NCI-H524 treated with DMSO at 0.1 percent for 48 hours (cell line): ENCODE measurements around the gene ZXDC.

Experiments used
- DNase-seq: peaks from one replicate; lab custom pipeline; 2025; lab: John Stamatoyannopoulos, UW

The ZXDC gene

DNA sequence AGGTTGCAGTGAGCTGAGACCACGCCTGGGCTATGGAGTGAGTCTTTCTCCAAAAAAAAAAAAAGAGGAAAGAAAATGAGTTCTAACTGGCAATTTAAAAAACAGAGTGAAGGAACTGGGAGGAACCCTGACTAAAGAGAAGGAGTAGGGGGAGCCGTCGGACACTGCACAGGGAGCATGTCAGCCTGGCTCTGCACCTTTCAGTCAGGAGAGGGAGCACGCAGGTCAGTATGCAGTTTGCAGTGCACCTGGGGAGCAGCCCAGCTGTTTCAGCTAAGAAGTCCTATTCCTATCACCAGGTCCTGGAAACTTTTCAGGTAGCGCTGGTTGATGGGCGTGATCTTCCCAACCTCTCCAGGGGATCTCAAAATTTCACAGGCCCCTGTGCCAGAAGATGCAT, 14.9 kb upstream of the ZXDC start:
- DNase-seq, result no peak

DNA sequence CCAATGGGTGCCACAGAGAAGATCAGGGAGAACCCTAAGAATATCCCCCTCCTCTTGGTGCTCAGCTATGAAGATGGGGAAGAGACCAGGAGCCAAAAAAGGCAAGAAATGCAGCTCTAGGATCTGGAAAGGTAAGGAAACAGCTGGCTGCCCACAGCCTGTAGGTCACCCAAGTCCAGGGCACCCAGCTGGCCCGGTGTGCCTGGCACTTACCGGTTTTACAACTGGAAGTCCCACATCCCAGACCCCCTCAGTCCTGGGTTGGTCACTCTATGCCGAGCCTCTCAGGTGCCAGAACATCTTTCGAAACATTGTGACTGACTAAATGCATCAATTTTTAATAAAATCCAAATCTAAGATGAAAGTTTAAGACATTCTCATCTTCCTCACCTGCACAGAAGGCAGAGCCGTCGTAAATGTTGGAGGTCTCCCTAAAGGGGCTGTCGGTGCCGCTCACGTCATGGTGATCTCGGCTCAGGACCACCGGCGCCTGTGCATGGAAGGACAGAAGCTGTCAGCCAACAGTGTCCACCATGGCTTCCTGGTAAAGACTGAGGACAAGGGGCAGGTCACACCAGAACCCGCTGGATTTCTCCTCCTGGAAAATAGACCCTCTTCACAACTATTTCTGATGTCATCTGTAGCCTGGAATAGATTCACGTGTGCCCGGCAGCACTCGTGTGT, 13.3 kb upstream of the ZXDC start:
- DNase-seq, result no peak

DNA sequence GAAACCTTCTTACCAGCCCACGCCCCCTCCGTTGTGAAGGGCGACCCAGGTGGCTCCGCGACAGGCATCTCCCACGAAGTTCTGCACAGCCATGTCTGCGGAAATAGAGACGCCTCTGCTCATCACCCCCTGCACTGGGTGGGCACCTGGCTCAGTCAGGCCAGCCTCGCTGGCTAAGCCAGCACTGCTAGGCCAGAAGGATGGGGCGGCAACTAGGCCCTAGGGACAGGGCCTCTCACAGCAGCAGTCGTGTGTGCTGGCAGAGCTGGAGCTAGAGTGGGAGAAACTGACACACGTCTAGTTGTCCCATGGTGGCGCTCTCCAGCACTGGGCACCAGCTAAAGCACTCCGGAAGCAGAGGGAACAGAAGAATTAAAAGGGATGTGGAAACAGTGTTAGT, 12.5 kb upstream of the ZXDC start:
- DNase-seq, result no peak

DNA sequence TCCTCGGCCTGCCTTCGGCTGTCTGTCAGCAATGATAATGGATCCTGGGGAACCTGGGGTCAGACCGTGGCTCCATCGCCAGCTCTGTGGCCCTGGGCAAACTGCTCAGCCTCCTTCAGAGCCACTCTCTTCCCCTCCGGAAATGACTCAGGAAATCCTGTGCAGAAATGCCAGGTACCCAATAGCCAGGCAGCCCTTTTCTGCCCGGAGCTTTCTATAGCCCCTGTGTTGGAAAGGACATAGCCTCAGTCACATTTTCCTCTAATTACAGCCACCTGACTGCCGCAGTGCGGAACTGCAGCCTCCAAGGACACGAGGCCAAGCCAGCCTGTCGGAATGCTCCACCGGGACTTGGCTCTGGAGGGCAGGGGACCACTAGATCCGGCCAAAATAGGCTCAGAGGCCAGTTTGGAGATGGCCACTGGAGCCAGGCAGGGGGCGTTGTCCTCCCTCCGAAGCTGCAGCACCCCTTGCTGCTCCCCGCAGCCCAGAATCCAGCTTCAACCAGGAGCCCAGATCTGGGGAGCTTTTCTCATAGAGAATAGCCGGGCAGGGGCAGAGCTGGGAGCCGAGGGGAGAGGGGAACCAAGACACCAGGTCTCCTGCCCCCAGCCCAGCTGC, 11.6 kb upstream of the ZXDC start:
- DNase-seq, result no peak

DNA sequence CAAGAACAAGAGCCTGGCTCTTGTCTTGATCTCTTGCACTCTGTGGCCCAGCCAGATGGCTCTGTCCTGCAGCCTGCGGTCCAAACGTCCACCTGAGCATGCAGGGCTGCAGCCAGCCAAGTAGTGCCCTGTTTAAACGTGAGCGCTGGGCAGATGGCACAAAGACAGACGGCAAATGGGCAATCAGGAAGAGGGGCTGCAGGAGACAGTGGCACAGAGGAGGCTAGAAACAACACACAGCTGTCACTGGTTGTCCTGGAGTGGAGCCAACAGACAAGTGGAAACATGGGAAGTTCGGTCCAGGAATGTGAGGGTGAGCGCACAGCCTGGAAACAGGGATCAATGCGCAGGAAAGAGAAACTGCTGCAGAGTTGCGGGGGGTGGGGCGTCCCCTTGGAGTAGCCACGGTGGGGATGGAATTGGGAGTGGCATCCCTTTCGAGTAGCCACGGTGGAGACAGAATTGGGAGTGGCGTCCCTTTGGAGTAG, 10.7 kb upstream of the ZXDC start:
- DNase-seq, result peak; percentile 76

DNA sequence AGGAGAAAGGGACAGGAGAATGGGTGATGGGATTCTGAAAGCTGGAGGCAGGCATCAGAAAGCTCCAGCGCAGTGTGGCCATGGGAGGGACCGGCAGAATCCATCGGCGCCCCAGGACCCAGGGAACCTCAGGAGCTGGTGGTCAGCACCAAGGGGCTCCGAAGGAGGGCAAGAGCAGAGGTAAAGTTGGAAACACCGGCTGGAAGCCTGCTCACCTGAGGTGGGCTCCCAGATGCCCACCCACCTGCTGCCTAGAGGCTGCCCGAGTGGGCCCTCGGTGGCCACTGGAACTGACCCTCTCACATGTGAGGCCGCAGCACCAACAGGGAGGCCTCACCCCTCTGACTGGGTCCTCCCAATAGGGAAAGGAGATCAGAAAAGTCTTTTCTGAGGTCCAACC, 10.3 kb upstream of the ZXDC start:
- no peak for DNase-seq

DNA sequence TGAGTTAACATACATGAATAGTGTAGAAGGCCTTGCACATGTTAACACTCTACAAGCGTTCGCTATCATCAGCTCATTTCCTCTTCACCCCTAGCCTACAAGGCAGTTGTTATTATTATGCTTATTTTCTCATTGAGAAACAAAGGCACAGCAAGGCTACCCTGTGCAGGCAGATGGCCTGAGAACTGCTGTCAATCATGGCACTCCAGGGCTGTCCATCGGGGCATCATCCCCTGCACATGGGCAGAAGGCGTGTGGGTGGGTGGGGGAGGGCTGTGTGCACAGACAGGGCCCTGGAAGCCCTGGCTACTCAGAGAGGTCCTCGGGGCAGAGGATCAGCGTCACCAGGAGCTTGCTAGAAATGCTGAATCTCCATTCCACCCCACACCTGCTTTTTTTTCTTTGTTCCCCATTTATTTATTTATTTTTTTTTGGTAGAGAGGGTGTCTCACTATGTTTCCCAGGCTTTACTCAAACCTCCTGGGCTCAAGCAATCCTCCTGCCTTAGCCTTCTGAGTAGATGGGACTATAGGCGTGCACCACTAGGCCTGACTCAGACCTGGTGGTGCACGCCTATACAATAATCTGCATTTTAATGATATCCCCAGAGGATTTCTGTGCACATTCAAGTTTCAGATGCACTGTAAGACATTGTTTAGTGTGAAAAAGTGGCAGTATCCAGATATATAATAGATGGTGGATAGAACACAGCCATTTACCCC, 9.6 kb upstream of the ZXDC start:
- no peak for DNase-seq

DNA sequence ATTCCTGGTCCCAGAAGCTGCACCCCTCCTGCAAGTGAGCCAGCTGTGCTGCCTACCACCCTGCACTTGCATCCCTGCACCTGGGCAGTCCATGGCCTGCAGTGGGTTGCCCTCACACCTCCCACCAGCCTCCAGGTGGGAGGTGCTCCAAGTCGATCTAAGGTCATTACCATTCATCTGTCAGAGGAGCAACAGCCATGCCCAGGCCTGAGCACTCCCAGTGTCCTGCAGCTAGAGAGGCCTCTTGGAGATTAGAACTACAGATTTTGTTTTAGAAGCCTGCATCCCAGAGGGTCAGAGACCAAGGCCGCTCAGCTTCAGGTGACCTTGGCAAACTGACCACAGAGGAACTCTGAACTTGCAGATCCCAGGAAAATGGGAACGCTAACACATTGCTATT, 9.0 kb upstream of the ZXDC start:
- no peak for DNase-seq

DNA sequence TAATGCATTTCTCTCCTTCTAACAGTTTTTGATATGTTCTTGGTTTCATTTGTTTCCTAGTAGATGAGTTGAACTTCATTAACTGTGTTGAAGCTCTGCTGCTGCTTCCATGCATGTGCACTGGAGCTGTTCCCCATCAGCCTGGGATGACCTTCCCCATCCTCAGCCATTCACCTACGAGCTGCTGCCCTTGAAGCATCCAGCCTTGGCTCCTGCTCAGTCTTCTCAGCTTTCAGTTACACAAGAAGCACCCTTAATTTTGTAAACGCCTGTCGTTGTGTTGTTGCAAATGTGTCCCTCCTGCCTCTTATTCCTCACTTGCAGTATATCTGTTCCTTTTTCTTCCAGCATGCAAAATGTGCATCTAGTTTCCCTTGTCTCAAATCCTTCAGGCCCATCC, 8.5 kb upstream of the ZXDC start:
- no peak for DNase-seq

DNA sequence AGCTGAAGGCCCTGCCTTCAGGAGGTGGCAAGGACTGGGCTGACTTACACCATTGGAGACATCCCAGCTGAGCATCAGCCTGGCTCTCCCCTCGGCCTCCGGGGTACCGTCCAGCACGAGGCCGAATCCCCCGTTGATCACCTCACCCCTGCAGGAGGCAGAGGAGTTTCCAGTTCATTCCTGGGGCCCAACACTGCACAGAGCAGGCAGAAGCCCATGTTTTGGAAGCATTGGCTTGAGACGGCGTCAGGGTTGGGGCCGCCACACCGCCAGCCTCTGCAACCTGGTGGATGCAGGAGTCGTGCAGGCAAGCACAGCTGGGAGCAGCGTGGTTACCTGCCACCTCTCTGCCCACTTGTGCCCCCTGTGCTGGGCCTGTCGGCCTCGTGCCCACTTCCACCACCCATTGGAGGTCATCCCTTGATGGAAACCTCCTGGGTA, 7.7 kb upstream of the ZXDC start:
- DNase-seq, result no peak

DNA sequence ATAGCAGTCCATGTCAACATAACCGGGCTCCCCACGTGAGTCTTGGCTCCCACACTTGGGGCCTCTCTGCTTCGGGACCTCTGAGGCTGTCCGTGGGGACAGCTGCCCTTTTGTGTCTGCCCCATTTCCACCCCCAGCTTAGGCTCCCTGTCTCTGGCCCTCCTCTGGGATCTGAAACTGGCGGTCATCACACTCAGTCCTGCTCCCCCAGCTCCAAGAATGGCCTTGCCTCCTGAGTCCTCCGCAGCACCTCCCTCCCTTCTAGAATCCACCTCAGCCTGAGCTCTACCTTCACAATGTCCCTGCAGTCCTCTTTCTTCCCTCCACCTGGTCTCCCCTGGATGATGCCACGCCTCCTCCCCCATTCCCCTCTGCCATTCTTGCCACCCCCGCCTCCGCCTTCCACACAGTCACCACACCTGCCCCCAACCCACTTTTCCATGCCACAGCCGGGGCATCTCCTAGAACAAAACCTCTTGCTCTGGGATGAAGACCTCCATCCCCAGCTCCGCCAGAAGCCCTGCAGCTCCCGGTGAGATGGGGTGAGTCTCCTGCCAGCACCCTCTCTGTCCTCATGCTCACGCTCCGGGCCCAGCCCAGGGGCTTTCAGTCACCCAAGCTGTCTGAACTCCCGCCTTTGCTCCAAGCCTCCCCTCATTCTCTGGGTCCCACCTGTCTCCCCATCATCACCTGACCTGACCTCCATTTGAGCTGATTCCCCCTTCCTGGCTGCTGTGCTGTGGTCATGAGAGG, 7.0 kb upstream of the ZXDC start:
- DNase-seq, result no peak

DNA sequence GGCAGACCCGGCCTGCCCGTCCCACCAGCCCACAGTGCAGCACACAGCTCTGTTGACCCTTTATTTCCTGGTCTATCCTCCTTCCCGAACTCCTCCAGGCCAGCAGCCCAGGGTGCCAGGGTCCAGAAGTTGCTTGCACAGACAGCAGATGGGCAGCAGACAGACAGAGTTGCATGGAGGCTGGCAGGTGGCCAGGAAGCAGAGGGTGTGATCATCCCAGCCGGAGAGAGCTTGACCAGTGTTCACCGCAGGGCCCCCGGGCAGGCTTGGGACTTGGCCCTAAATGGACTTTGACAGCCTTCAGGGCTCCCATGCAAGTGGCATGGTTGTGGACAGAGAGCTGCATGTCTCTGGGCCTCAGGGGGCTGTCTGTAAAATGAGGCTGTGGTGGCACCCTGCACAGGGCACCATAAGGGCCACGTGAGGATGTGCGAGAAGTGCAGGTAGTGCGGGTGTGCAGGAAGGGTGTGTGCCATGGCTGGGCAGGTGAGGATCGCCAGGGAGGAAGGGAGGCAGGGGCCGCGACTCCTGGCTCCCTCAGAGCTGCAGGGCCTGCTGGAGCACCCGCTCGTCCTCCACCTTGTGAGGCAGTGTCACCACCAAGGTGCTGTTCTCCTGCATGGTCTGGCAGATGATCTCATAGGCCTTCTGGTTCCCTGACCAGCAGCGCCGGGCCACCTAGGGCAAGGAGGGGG, 6.3 kb upstream of the ZXDC start:
- DNase-seq, result peak; percentile 35

DNA sequence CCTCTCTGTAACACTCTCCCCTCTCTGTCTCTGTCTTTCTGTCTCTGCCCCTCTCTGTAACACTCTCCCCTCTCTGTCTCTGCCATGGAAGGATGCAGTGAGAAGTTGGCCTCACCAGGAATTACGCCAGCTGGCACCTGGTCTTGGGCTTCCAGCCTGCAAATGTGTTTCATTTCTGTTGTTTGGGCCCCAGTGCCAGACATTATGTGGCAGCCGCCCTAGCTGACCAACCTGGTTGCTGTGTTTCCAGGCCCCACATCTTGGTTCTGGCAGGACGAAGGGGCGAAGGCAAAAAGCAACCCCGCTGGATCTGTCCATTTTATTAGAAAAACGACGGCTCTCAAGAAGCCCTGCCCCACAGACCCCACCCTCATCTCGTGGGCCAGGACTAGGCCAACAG, 5.2 kb upstream of the ZXDC start:
- DNase-seq, result no peak

DNA sequence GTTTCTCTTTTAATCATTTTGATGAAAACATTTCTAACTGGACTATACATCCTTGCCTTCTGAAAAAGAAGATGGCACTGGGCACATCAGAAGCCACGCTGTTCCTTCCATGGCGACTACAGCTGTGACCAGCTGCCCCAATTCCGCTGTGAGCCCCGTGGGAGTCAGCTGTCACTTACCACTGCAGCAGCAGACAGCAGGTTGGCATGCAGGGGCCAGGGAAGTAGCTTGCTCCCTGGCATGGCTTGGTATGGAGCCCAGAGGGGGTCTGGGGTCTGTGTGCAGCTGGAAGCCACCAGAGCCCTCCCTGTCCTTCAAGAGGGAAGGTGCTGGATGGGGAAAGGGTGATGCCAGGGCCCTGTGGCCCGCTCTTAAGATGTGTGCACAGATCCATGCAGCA, 4.5 kb upstream of the ZXDC start:
- no peak for DNase-seq

DNA sequence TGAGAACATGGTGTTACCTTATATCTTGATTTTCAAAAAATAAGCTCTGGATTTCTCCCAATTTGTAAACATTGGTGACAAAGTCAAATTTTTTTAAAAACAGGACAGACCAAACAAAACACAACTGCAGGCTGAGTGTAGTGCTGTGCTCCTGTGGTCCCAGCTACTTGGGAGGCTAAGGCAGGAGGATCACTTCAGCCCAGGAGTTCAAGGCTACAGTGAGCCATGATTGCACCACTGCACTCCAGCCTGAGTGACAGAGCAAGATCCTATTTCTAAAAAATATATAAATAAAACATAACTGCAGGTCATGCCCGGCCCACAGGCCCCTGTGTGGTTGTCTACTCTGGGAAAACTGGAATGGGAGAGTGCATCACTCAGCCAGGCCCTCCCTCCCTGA, 4.0 kb upstream of the ZXDC start:
- no peak for DNase-seq

DNA sequence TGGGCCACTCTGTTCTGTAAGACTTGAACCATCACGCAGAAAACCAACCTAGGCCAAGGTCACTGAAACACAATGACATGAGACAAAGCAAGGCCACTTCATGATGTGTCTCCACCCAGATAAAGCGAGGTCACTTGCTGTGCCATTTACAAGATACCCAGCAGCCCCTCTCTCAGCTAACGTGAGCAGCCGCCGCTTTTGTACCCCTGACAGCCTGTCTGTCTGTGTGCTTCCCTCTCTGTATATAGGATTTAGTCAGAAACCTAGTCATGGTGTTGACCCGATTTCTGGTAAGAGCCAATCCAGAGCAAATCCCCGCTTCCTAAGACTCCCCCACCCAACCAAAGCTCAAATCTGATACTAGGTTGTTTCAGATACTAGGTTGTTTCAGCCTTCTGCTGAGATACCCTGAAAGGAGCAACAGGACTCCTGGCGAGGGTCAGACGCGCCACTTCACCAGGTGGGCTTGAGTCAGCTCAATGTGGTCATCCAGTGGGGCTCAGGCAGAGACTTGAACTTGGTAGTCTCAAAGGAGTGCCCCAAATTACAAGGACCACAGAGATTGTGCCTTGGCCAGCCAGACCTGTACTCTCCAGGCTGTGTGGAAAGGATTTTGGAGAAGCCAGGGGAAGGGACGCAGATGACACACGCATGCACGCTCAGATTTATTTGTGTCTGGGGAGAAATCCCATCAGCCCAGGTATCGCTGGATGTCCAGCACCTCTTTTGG, 3.1 kb upstream of the ZXDC start:
- no peak for DNase-seq

DNA sequence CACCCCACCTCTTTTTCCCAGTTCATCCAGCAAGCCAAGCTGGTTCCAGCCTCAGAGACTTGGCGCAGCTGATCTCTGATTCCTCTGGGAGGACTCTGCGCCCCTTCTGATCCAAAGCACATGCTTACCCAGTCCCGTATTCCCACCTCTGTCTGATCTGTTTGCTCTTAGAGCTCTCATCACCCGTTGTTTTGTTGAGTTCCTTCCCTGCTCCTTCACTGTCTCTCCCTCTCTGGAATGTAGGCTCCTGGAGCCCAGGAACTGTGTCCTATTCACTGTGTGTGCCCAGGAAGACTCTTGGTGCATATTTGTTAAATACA, 1.3 kb upstream of the ZXDC start:
- no peak for DNase-seq

DNA sequence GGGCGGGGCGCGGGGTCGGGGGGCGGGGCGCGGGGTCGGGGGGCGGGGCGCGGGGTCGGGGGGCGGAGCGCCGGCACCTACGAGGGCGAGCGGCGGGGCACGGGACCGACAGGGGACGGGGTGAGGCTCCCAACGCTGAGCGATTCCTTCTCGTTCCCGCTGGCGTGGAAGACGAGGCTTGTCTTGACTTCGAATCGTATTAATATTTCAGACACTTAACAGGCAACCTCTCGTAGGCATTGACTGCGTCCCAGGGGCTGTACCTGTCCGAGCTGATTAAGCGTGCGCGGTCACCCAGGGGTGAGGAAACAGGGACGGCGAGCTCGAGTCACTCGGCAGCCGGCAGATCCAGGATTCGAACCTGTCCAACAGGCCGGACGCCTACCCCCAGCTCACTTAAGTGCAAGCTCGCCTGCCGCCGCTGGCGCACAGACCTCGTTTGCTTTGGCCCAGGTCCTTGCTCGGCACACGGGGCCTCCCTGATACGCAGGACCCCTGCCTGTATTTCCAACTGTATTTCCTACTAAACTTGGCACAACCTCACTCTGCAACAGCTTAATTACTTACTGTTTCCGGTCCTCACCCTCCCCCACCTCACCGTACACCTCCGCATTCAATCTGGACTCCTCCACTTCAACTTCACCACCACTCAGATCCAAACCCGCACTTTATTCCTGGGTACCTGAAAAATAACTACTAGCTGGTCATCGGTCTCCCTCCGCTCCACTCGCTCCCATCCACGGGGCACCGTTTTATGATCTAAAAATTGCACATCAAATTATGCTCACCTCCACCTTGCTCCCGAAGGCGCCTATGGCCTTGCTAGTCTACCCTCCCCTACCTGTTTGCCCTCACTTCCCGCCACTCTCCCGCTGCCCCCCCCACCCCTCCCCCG, 722 bp upstream of the ZXDC start:
- DNase-seq, result no peak

DNA sequence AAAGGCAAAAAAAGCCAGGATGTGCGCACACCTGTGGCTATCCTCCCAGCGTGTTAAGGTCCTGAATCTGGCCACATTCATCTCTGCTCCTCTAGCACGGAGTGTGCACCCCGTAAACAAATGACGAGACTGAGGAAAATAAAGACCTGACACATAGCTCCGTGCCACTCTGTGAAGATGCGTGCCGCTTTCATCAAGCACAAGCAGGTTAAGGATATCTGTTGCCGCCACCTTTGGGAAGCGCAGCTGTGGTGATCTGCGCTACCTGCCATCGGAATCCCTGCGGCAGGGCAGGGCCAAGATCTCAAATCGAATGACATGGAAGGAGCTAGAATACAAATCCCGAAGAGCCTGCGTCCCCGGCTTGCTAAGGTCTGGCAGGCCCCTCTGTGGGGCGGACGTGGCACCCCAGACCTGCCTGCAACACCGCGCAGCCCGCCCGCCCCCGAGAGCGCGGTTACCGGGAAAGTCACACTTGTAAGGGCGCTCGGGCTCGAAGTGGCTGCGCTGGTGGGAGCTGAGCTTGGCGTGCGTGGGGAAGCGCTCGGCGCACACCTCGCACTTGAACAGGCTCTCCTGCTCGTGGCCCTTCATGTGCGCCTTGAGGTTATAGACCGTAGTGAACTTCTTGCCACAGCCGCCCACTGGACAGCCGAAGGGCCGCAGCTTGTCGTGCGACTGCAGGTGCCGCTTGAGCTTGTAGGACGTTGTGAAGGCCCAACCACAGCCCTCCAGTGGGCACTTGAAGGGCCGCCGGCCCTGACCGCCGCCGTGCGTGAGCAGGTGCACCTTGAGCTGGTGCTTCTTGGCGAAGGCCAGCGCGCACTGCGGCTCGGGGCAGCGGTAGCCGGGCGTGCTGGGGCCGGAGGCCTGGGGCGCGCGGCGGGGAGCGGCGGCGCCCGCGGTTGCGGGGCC, 936 bp downstream of the ZXDC start:
- no peak for DNase-seq
